Inflammatory macrophage (primary cell): Measurements from ENCODE around the gene INPP5B.
"Not testable (repeated sequence)": the region's sequence is repeated elsewhere in the genome, so short reads cannot be mapped to it uniquely, and the experiment has no call there.

ENCODE experiments used
- DNase-seq, 2 donors: peaks; one replicate each; pipeline ENCODE4 v3.0.0-alpha.2; 2020 to 2022

Gene INPP5B

GRCh38 chr1:37910886-37911285 is 36.0 kb downstream of the INPP5B start:
- DNase-seq, result not testable (repeated sequence)

GRCh38 chr1:37908531-37908930 is 38.3 kb downstream of the INPP5B start:
- DNase-seq, result not testable (repeated sequence)

- not testable (repeated sequence) for DNase-seq
Measured at GRCh38 chr1:37907416-37908125, 39.3 kb downstream of the INPP5B start.

GRCh38 chr1:37906591-37906990 is 40.3 kb downstream of the INPP5B start:
- not testable (repeated sequence) for DNase-seq

- DNase-seq, result no peak
Measured at GRCh38 chr1:37905727-37906126, 41.1 kb downstream of the INPP5B start.

GRCh38 chr1:37903921-37904320 is 42.9 kb downstream of the INPP5B start:
- not testable (repeated sequence) for DNase-seq

GRCh38 chr1:37902983-37903382 is 43.9 kb downstream of the INPP5B start:
- no peak for DNase-seq

- DNase-seq, result peak in 1 of 2 donors; percentile 5
Measured at GRCh38 chr1:37901893-37902225, 45.0 kb downstream of the INPP5B start.

GRCh38 chr1:37901191-37901892 is 45.5 kb downstream of the INPP5B start:
- peak; percentile 78 to 89 for DNase-seq

GRCh38 chr1:37897563-37897962 is 49.3 kb downstream of the INPP5B start:
- not testable (repeated sequence) for DNase-seq

GRCh38 chr1:37893673-37894072 is 53.2 kb downstream of the INPP5B start:
- peak; percentile 31 to 60 for DNase-seq

GRCh38 chr1:37892151-37893047 is 54.5 kb downstream of the INPP5B start:
- DNase-seq, result peak; percentile 45 to 51

GRCh38 chr1:37890378-37891014 is 56.4 kb downstream of the INPP5B start:
- peak; percentile 54 to 55 for DNase-seq

- no peak for DNase-seq
Measured at GRCh38 chr1:37888022-37888700, 58.7 kb downstream of the INPP5B start.

- no peak for DNase-seq
Measured at GRCh38 chr1:37884145-37884544, 62.7 kb downstream of the INPP5B start.

- peak; percentile 24 to 33 for DNase-seq
Measured at GRCh38 chr1:37883671-37884070, 63.2 kb downstream of the INPP5B start.

GRCh38 chr1:37879865-37880264 is 67.0 kb downstream of the INPP5B start:
- no peak for DNase-seq

- DNase-seq, result no peak
Measured at GRCh38 chr1:37878071-37878470, 68.8 kb downstream of the INPP5B start.

- DNase-seq, result peak in 1 of 2 donors; percentile 32
Measured at GRCh38 chr1:37875833-37876232, 71.0 kb downstream of the INPP5B start.

GRCh38 chr1:37872692-37873091 is 74.2 kb downstream of the INPP5B start:
- no peak for DNase-seq

GRCh38 chr1:37868466-37868865 is 78.4 kb downstream of the INPP5B start:
- DNase-seq, result no peak

- no peak for DNase-seq
Measured at GRCh38 chr1:37867784-37868183, 79.1 kb downstream of the INPP5B start.
